Lung (tissue), 12 donors: ENCODE measurements around the gene PRKCB. TPM values are rescaled to one million over a fixed set of nuclear protein-coding genes. Genes with fewer than 3 reads are reported as not detected.

ENCODE experiments used
- ATAC-seq: fragments of 200-7000 bp; cut with Tn5 transposase; one replicate; pipeline ENCODE4 v1.9.1; 2020; ENCODE audit warnings: moderate number of reproducible peaks; ENCODE audit not compliant: insufficient read depth, low FRiP score
- DNase-seq, 3 donors: peaks; one replicate each; pipeline ENCODE4 v3.0.0-alpha.2; 2013 to 2017
- H3K27ac ChIP-seq, 2 donors: one replicate each; pipeline ENCODE4 v1.5.1; 2013; ENCODE audit warnings: mild to moderate bottlenecking in 2 of 2, moderate library complexity in 2 of 2, control low read depth in 1 of 2, inconsistent platforms in 1 of 2, low read depth in 1 of 2, low read length in 1 of 2
- H3K27me3 ChIP-seq, 3 donors: one replicate each; pipeline ENCODE4 v1.5.1; 2013; ENCODE audit warnings: low read length in 2 of 3; ENCODE audit not compliant: control insufficient read depth in 3 of 3, insufficient read depth in 3 of 3
- H3K36me3 ChIP-seq, 4 donors: one replicate each; pipeline ENCODE4 v1.5.1; 2013; ENCODE audit warnings: low read length in 4 of 4, mild to moderate bottlenecking in 1 of 4, moderate library complexity in 1 of 4; ENCODE audit not compliant: control insufficient read depth in 4 of 4, insufficient read depth in 4 of 4
- H3K4me1 ChIP-seq, 5 donors: one replicate each; pipeline ENCODE4 v1.5.1; 2013; ENCODE audit warnings: low read length in 5 of 5, mild to moderate bottlenecking in 2 of 5, moderate library complexity in 1 of 5; ENCODE audit not compliant: control insufficient read depth in 5 of 5, insufficient read depth in 5 of 5
- H3K4me3 ChIP-seq: one replicate; pipeline ENCODE4 v1.5.1; 2013; ENCODE audit warnings: mild to moderate bottlenecking, control low read depth, moderate library complexity
- H3K9ac ChIP-seq, 2 donors: one replicate each; pipeline ENCODE4 v1.5.1; 2013; ENCODE audit warnings: low read length in 2 of 2, control low read depth in 1 of 2; ENCODE audit not compliant: insufficient read depth in 1 of 2
- H3K9me3 ChIP-seq, 4 donors: one replicate each; pipeline ENCODE4 v1.5.1; 2013; ENCODE audit warnings: low read length in 3 of 4, mild to moderate bottlenecking in 1 of 4, moderate library complexity in 1 of 4; ENCODE audit not compliant: control insufficient read depth in 4 of 4, insufficient read depth in 3 of 4
- WGBS, 2 donors: extraction: QIAGEN DNeasy Blood & Tissue Kit; methylation state at CpG; one replicate each; pipeline ENCODE4 v1.1.7; 2013; 5-methylcytosine and 5-hydroxymethylcytosine counted together
- polyA plus RNA-seq, 2 donors: library from polyadenylated mRNA; stranded (reverse); fragments of 200-250 nt; gene quantifications; one replicate each; pipeline ENCODE4 v1.2.1, GENCODE V29; 2013
- total RNA-seq, 2 donors: library from RNA; depleted of rRNA in 1 of 2; stranded (reverse); fragments of >200 nt in 1 of 2; gene quantifications; one replicate each; pipeline ENCODE4 v1.2.1, GENCODE V29; 2014 to 2021
- TF ChIP-seq, protein P1 (sequence below): IDR thresholded peaks from 2 replicates; pipeline ENCODE4 v1.5.1; 2012; ENCODE audit warnings: mild to moderate bottlenecking; ENCODE audit errors: control extremely low read depth, extremely low read depth
- donor health status: control.
- donor health status: control.
- donor health status: Bipolar disorder and iron deficiency.
- donor health status: healthy.
- donor health status: DM: yes; HTN: yes; CAD: no.

The PRKCB gene
- total and polyA plus RNA-seq, 4 donors: 2.5 to 46.4 (median 21.8) TPM

DNA sequence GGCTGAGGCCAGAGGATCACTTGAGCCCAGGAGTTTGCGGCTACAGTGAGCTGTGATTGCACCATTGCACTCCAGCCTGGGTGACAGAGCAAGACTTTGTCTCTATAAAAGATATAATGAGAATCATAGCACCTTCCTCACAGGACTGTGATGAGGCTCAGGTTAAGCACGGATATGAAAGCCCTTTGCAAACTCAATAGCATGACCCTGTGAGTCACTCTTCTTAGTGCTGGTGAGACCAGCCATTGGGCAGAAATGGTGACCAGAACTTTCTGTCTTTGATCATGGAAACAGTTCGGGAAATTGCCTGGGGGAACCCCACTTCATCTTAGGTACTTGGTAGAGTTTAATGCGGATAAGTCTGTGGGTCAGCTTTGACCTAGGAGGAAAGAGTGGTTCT is 144.2 kb downstream of the PRKCB start:
- WGBS, 2 donors: 92 to 97% methylated on average over 4 of the region's 4 CpGs

DNA sequence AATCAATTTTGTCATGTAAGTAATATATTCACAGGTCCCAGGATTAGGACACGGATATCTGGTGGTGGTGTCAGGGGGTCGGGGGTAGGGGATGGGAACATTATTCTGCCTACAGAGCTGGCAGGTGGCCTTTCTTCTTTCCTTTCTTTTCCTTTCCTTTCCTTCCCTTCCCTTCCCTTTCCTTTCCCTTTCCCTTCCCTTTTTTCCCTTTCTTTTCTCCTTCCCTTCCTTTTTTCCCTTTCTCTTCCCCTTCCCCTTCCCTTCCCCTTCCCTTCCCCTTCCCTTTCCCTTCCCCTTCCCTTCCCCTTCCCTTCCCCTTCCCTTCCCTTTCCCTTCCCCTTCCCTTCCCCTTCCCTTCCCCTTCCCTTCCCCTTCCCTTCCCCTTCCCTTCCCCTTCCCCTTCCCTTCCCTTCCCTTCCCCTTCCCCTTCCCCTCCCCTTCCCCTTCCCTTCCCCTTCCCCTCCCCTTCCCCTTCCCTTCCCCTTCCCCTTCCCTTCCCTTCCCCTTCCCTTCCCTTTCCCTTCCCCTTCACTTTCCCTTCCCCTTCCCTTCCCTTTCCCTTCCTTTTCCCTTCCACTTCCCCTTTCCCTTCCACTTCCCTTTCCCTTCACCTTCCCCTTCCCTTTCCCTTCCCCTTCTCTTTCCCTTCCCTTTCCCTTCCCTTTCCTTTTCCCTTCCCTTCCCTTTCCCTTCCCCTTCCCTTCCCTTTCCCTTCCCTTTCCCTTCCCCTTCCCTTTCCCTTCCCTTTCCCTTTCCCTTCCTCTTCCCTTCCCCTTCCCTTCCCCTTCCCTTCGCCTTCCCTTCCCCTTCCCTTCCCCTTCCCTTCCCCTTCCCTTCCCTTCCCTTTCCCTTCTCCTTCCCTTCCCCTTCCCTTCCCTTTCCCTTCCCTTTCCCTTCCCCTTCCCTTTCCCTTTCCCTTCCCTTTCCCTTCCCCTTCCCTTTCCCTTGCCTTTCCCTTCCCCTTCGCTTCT is 145.9 kb downstream of the PRKCB start:
- H3K27ac ChIP-seq: no peak overlapping the region
- H3K9ac ChIP-seq: no peak overlapping the region
- H3K4me1 ChIP-seq: peaks cover 0 to 8% (median 0%) of the 10 kb centered on the region in 5 donors
- no peaks in the 10 kb centered on the region for H3K27me3 ChIP-seq
- no peak overlapping the region for H3K4me3 ChIP-seq
- 88 to 95% methylated on average over 4 of the region's 4 CpGs for WGBS, 2 donors
- no peak for ATAC-seq
- peaks cover 0 to 1% (median 0%) of the 10 kb centered on the region in 4 donors for H3K9me3 ChIP-seq
- TF ChIP-seq, protein P1, sequence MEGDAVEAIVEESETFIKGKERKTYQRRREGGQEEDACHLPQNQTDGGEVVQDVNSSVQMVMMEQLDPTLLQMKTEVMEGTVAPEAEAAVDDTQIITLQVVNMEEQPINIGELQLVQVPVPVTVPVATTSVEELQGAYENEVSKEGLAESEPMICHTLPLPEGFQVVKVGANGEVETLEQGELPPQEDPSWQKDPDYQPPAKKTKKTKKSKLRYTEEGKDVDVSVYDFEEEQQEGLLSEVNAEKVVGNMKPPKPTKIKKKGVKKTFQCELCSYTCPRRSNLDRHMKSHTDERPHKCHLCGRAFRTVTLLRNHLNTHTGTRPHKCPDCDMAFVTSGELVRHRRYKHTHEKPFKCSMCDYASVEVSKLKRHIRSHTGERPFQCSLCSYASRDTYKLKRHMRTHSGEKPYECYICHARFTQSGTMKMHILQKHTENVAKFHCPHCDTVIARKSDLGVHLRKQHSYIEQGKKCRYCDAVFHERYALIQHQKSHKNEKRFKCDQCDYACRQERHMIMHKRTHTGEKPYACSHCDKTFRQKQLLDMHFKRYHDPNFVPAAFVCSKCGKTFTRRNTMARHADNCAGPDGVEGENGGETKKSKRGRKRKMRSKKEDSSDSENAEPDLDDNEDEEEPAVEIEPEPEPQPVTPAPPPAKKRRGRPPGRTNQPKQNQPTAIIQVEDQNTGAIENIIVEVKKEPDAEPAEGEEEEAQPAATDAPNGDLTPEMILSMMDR: no peak
- no peaks in the 10 kb centered on the region for H3K36me3 ChIP-seq
- DNase-seq: no peak

More for the DNA sequence above, 144.2 kb downstream of the PRKCB start:
- ATAC-seq (no peak), DNase-seq (no peak)
- no peaks in the 10 kb centered on the region for H3K27me3 ChIP-seq
- TF ChIP-seq, protein P1: no peak
- H3K4me3 ChIP-seq: no peak overlapping the region
- no peaks in the 10 kb centered on the region for H3K36me3 ChIP-seq
- H3K27ac ChIP-seq: no peak overlapping the region
- peaks cover 0 to 1% (median 0%) of the 10 kb centered on the region in 4 donors for H3K9me3 ChIP-seq
- peaks cover 0 to 11% (median 0%) of the 10 kb centered on the region in 5 donors for H3K4me1 ChIP-seq
- no peak overlapping the region for H3K9ac ChIP-seq

DNA sequence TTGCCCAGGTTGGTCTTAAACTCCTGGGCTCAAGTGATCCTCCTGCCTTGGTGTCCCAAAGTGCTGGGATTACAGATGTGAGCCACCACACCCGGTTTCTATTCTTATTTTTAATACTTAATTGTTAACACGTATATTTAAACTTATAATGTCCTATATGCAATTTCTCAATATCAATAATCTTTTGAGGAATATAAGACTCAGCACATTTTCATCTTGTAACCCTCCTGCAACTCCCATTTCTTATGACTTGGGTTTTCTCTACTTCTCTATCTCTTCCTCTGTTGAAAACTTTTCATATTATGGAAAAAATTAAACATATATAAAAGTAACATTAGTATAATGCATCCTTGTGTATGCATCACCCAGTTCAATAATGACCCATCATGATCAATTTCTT is 150.7 kb downstream of the PRKCB start:
- DNase-seq: no peak
- H3K36me3 ChIP-seq: peaks cover 0 to 5% (median 2%) of the 10 kb centered on the region in 4 donors
- 79 to 88% methylated on average over 2 of the region's 2 CpGs for WGBS, 2 donors
- H3K27me3 ChIP-seq: no peaks in the 10 kb centered on the region
- no peak overlapping the region for H3K9ac ChIP-seq
- no peak overlapping the region for H3K4me3 ChIP-seq
- no peak for ATAC-seq
- peaks cover 0 to 7% (median 0%) of the 10 kb centered on the region in 5 donors for H3K4me1 ChIP-seq
- TF ChIP-seq, protein P1: no peak
- no peak overlapping the region for H3K27ac ChIP-seq
- H3K9me3 ChIP-seq: peaks cover 0 to 2% (median 0%) of the 10 kb centered on the region in 4 donors
